ENCODE results near the gene DPH2.

Gene DPH2

GRCh38 chr1:44012941-44013609 is 43.3 kb downstream of the DPH2 start:
- H3K36me3 Mint-ChIP-seq: no peaks in the 10 kb centered on the region
- no peak overlapping the region for H3K4me3 Mint-ChIP-seq
- no peaks in the 10 kb centered on the region for H3K9me3 Mint-ChIP-seq (ENCODE audit: low read depth)
- no peak overlapping the region for H3K27ac Mint-ChIP-seq
- H3K4me1 Mint-ChIP-seq (ENCODE audit: low read depth): peaks cover 14% of the 10 kb centered on the region
- H3K27me3 Mint-ChIP-seq: no peaks in the 10 kb centered on the region

DNA sequence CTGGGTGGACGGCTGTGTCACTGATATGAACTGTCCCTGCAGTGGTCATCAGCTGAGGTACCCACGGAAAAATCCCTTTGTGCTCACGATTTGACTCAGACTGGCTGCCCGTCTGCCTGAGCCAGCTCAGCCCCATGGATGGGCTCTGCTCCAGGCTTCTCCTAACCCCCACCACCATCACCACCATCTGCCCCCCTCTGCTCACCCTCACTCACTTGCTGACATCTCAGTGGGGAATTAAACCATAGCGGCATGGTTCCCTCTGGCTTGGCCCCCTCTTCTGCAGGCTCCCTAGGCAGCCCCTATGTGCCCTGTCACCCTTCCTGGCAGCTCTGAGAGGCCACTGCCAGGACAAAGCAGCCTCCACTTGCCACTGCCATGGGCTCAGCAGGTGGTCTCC is 44.1 kb downstream of the DPH2 start:
- Mint-ChIP-seq H3K4me1 (ENCODE audit: low read depth) (peaks cover 14% of the 10 kb centered on the region), H3K27ac (no peak overlapping the region), H3K4me3 (no peak overlapping the region), H3K27me3 (no peaks in the 10 kb centered on the region), H3K36me3 (no peaks in the 10 kb centered on the region), H3K9me3 (ENCODE audit: low read depth) (no peaks in the 10 kb centered on the region)

GRCh38 chr1:44014365-44015104 is 44.7 kb downstream of the DPH2 start:
- Mint-ChIP-seq H3K4me3 (no peak overlapping the region), H3K9me3 (ENCODE audit: low read depth) (no peaks in the 10 kb centered on the region), H3K36me3 (no peaks in the 10 kb centered on the region), H3K4me1 (ENCODE audit: low read depth) (peaks cover 14% of the 10 kb centered on the region), H3K27me3 (no peaks in the 10 kb centered on the region), H3K27ac (no peak overlapping the region)

DNA sequence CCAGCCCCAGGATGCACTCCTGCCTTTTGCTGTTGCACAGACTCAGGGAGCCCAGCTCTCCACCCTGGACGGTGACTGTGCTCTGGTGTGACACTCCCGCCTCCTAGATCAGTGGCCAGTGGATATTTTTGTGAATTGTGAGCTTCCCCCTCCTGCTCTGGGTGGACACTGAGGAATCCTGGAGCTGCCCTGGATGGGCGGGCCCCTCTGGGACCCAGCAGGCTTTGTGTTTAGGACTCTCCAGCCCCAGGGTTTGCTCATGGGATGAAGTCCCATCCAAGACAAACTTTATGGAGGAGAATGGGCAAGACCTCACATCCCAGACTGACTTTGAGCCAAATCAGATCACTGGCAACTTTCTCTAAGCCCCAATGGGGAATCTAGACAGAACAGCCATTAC is 45.4 kb downstream of the DPH2 start:
- no peak overlapping the region for H3K4me3 Mint-ChIP-seq
- H3K9me3 Mint-ChIP-seq (ENCODE audit: low read depth): no peaks in the 10 kb centered on the region
- H3K4me1 Mint-ChIP-seq (ENCODE audit: low read depth): peaks cover 14% of the 10 kb centered on the region
- no peaks in the 10 kb centered on the region for H3K36me3 Mint-ChIP-seq
- H3K27ac Mint-ChIP-seq: no peak overlapping the region
- H3K27me3 Mint-ChIP-seq: no peaks in the 10 kb centered on the region

DNA sequence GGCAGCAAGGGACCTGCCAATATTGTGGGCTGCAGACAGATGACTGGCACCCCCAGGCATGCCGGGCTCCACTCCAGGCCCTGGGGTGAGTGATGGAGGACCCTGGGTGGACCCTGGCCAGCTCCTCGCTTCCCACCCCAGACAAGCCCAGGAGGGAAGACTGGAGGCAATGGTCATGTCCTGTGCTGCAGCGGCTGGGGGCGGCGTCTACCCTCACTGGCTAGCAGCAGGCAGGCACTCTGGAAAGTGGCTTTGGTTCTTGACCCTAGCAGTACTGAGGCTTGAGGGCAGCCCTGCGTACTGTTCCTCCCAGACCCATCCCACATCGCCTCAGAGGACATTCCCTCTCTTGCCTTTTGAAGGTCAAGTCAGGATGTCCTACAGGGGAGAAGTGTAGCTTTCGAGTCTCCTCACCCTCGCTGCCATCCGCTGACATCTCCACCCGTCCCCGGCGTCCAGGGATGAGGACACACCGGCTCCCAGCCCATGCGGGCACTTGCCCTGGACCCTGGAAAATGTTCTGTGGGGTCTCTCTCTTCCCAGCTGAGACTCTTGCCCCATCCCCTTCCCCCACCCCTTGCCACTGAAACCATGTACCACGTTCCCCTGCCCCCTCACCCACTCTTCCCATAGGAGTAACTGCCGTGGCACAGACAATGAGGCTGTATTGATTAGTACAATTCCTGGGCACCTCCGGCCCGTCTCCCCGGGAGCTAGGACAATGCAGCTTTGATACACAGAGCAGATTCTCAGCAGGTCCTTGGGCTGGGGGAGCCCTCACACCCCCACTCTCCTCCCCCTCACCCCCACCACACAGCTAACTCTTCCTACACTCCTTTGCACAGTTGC is 46.5 kb downstream of the DPH2 start:
- Mint-ChIP-seq H3K4me1 (ENCODE audit: low read depth) (peaks cover 14% of the 10 kb centered on the region), H3K27ac (no peak overlapping the region), H3K27me3 (no peaks in the 10 kb centered on the region), H3K4me3 (no peak overlapping the region), H3K36me3 (no peaks in the 10 kb centered on the region), H3K9me3 (ENCODE audit: low read depth) (no peaks in the 10 kb centered on the region)

DNA sequence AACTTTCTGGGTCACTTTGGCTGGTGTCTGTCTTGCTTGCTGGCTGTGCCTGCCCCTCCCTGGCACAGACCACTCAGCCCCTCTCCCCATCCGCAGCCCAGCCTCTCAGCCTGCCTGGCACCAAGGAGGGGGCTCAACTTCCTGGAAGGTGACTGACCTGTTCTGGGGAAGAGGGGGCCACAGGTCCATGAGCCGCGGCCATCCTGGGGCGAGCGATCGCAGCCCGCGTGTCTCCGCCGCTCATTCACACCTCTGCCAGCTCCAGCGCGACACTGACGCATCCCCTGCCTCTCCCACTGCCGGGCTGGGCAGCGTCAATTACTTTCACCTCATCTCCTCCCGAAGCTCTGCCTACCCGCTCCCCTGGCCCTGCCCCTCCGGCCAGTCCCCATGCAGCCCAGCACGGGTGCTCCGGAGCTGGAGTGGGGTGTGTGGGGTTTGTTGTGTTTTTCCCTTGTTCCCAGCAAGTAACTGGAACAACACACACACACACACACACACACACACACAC is 47.1 kb downstream of the DPH2 start:
- Mint-ChIP-seq H3K9me3 (ENCODE audit: low read depth) (no peaks in the 10 kb centered on the region), H3K27ac (no peak overlapping the region), H3K27me3 (no peaks in the 10 kb centered on the region), H3K4me3 (no peak overlapping the region), H3K36me3 (no peaks in the 10 kb centered on the region), H3K4me1 (ENCODE audit: low read depth) (peaks cover 13% of the 10 kb centered on the region)

GRCh38 chr1:44019466-44019948 is 49.7 kb downstream of the DPH2 start:
- H3K27ac Mint-ChIP-seq: no peak overlapping the region
- no peaks in the 10 kb centered on the region for H3K4me1 Mint-ChIP-seq (ENCODE audit: low read depth)
- no peaks in the 10 kb centered on the region for H3K9me3 Mint-ChIP-seq (ENCODE audit: low read depth)
- H3K27me3 Mint-ChIP-seq: no peaks in the 10 kb centered on the region
- H3K4me3 Mint-ChIP-seq: no peak overlapping the region
- no peaks in the 10 kb centered on the region for H3K36me3 Mint-ChIP-seq

GRCh38 chr1:44020464-44020863 is 50.7 kb downstream of the DPH2 start:
- H3K36me3 Mint-ChIP-seq: no peaks in the 10 kb centered on the region
- H3K27me3 Mint-ChIP-seq: no peaks in the 10 kb centered on the region
- H3K4me1 Mint-ChIP-seq (ENCODE audit: low read depth): no peaks in the 10 kb centered on the region

DNA sequence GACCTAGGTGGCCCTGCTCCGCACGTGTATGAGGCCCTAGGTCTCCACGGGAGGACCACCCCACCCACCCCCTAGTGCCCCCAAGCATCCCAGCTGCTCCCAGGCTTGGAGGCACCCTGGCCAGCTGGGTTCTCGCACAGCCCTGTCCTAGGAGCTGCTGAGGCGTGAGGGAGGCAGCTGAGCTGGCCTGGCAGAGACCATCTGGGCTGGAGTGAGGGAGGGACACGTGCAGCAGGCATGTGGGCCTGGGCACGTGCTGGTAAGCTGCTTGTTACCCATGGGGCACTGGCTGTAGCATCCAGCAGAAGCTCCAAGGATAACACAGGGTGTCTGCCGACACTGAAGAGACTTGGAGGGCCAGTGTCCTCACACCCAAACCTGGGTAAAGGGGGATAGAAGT is 51.3 kb downstream of the DPH2 start:
- H3K9me3 Mint-ChIP-seq (ENCODE audit: low read depth): no peaks in the 10 kb centered on the region
- no peaks in the 10 kb centered on the region for H3K4me1 Mint-ChIP-seq (ENCODE audit: low read depth)
- no peaks in the 10 kb centered on the region for H3K36me3 Mint-ChIP-seq
- no peaks in the 10 kb centered on the region for H3K27me3 Mint-ChIP-seq
- no peak overlapping the region for H3K4me3 Mint-ChIP-seq
- no peak overlapping the region for H3K27ac Mint-ChIP-seq

More at GRCh38 chr1:44020464-44020863, 50.7 kb downstream of the DPH2 start:
- H3K4me3 Mint-ChIP-seq: no peak overlapping the region
- no peak overlapping the region for H3K27ac Mint-ChIP-seq
- H3K9me3 Mint-ChIP-seq (ENCODE audit: low read depth): no peaks in the 10 kb centered on the region

DNA sequence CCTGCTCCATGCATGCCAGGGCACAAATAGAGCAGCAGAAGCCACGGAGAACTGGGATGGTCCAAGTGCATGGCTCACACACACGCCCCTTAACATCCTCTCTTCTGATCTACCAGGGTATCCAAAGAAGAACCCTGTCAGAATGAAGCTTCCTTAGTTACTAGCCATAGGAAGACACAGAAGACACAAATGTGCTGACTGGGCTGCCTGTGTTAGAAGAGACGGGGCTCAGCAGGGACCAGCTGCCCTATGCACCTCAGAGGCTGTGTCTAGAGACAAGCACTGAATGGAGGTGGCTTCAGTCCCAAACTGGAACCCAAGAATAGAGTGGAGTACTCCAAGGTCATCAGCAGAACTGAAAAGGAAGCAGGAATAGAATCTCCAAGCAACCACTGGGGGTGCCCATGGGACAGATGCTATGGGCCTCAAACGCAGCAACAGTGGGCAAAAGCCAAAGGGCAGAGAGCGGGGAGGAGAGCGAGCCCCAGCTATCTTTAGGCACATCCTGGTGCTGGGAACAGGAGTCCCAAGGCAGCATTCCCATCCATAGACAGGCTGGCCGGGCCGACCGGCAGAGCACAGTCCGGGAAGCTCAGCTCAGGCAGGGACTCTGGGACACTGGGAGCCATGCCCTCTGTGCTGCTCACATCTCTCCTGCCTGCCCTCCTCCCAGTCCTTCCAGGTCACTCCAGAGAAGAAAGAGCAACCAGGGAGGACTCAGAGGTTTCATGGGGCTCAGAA is 51.9 kb downstream of the DPH2 start:
- Mint-ChIP-seq H3K36me3 (no peaks in the 10 kb centered on the region), H3K4me1 (ENCODE audit: low read depth) (no peaks in the 10 kb centered on the region), H3K4me3 (no peak overlapping the region), H3K27me3 (no peaks in the 10 kb centered on the region), H3K27ac (no peak overlapping the region), H3K9me3 (ENCODE audit: low read depth) (no peaks in the 10 kb centered on the region)
